Measurements from ENCODE around the gene ROR2. TPM values are rescaled to one million over a fixed set of nuclear protein-coding genes. Genes with fewer than 3 reads are reported as not detected.
"Not testable (repeated sequence)": the region's sequence is repeated elsewhere in the genome, so short reads cannot be mapped to it uniquely, and the experiment has no call there.

Gene ROR2
- total RNA-seq, 1 experiment from 2014 or later: 3.2 TPM

DNA sequence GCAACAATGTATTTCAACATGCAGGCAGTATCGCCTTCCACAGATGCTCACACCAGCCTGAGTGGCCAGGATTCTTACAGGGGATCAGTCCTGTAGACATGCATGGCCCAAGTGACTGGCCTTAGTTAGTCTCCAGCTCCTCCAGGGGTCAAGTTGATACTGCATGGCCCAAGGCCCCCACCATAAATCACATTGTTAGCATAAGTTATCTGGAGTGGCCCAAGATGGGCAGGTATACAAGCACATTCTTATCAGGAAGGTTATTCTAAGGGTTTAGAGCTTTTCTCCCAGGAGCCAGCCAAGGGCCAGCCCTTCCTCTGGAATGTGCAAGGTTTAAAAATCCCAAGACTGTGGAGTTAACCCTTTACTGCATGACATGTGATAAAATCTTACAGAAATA is 295.5 kb downstream of the ROR2 start:
- in situ Hi-C loops (cut with HindIII; ENCODE audit: low sequenced_read_pairs): no loop called here
- DNase-seq (ENCODE audit: low spot score): no peak

DNA sequence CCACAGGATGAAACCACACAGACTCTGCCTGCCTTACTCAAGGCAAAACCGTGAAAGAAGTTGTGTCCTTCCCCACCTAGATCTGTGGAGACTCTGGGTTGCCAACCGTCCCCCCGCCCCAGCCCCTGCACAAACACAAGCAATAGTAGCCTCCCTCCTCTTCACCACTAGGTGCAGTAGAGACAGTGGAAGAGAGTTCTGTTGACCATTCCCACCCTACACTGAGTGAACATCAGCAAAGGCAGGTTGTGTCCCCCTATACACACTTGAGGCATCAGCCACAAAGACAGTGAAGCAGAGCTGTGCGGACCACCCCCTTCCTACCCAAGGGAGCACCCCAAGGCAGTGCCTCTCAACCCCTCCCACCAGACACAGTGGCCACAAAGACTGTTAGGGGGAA is 302.7 kb downstream of the ROR2 start:
- no peak for DNase-seq (ENCODE audit: low spot score)
- in situ Hi-C loops (cut with HindIII; ENCODE audit: low sequenced_read_pairs): no loop called here

GRCh38 chr9:91646702-91647101 is 303.3 kb downstream of the ROR2 start:
- in situ Hi-C loops (cut with HindIII; ENCODE audit: low sequenced_read_pairs): no loop called here
- DNase-seq (ENCODE audit: low spot score): no peak

- no peak for DNase-seq (ENCODE audit: low spot score)
- in situ Hi-C loops (cut with HindIII; ENCODE audit: low sequenced_read_pairs): no loop called here
Observed at GRCh38 chr9:91644433-91644832, 305.6 kb downstream of the ROR2 start.

GRCh38 chr9:91643481-91644077 is 306.4 kb downstream of the ROR2 start:
- in situ Hi-C loops (cut with HindIII; ENCODE audit: low sequenced_read_pairs): no loop called here
- no peak for DNase-seq (ENCODE audit: low spot score)

- in situ Hi-C loops (cut with HindIII; ENCODE audit: low sequenced_read_pairs): no loop called here
- DNase-seq (ENCODE audit: low spot score): no peak
Observed at GRCh38 chr9:91642771-91643170, 307.3 kb downstream of the ROR2 start.

DNA sequence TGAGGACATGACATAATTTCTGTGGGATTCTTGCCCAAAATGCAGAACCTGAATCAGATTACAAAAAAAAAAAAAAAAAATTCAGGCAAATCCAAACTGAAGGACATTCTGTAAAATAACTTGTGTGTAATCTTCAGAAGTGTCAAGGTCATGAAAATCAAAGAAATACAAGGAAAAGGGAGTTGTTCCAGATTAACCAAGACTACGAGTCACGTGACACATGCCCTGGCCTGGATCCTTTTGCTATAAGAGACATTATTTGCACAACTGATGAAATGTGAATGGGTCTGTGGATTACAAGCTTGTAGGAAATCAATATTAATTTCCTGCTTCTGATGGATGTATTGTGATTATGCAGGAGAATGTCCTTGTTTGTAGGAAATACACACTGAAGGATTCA is 309.6 kb downstream of the ROR2 start:
- in situ Hi-C loops (cut with HindIII; ENCODE audit: low sequenced_read_pairs): no loop called here
- no peak for DNase-seq (ENCODE audit: low spot score)

GRCh38 chr9:91639054-91639453 is 311.0 kb downstream of the ROR2 start:
- DNase-seq (ENCODE audit: low spot score): no peak

DNA sequence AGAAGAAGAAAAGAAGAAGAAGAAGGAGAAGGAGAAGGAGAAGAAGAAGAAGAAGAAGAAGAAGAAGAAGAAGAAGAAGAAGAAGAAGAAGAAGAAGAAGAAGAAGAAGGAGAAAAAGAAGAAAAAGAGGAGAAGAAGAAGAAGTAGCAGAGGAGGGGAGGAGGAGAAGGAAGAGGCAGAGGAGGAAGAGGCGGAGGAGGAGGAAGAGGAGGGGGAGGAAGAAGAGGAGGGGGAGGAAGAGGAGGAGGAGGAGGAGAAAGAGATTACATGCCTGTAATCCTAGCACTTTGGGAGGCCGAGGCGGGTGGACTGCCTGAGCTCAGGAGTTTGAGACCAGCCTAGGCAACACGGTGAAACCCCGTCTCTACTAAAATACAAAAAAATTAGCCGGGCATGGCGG is 315.2 kb downstream of the ROR2 start:
- in situ Hi-C loops (cut with HindIII; ENCODE audit: low sequenced_read_pairs); DNase-seq (ENCODE audit: low spot score): not testable (repeated sequence)

More at GRCh38 chr9:91639054-91639453, 311.0 kb downstream of the ROR2 start:
- in situ Hi-C loops (cut with HindIII; ENCODE audit: low sequenced_read_pairs): no loop called here

GRCh38 chr9:91629718-91630117 is 320.3 kb downstream of the ROR2 start:
- in situ Hi-C loops (cut with HindIII; ENCODE audit: low sequenced_read_pairs): no loop called here

DNA sequence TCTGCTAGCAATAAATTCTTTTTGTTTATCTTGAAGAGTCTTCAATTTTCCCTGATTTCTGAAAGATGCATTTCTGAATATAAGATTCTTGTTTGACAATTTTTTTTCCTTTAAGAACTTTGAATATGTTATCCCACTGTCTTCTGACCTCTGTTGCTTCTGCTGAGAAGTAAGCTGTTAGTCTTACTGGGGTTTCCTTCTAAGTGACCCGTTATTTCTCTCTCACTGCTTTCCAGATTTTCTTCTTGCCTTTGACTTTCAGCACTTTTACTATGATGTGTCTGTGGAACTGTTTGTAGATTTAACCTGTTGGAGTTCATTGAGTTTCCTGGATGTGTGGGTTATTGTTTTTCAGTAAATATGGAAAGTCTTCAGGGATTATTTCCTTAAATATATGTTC is 321.1 kb downstream of the ROR2 start:
- DNase-seq (ENCODE audit: low spot score): no peak
- in situ Hi-C loops (cut with HindIII; ENCODE audit: low sequenced_read_pairs): no loop called here

More at GRCh38 chr9:91629718-91630117, 320.3 kb downstream of the ROR2 start:
- DNase-seq (ENCODE audit: low spot score): no peak

GRCh38 chr9:91625331-91625730 is 324.7 kb downstream of the ROR2 start:
- in situ Hi-C loops (cut with HindIII; ENCODE audit: low sequenced_read_pairs): no loop called here
- DNase-seq (ENCODE audit: low spot score): no peak

DNA sequence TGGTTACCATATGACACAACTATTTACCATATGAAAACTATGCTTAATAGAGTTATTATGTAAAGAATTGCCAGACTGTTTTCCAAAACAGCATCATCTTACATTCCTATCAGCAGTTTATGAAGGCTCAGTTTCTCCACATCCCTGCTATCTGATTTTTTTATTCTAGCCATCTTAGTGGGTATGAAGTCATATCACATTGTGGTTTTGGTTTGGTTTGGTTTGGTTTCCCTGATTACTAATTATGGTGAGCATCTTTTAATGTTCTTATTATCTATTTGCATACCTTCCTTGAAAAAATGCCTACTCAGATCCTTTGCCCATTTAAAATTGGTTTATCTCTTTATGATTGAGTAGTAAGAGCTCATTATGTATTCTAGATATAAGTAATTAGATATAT is 327.0 kb downstream of the ROR2 start:
- DNase-seq (ENCODE audit: low spot score): no peak

DNA sequence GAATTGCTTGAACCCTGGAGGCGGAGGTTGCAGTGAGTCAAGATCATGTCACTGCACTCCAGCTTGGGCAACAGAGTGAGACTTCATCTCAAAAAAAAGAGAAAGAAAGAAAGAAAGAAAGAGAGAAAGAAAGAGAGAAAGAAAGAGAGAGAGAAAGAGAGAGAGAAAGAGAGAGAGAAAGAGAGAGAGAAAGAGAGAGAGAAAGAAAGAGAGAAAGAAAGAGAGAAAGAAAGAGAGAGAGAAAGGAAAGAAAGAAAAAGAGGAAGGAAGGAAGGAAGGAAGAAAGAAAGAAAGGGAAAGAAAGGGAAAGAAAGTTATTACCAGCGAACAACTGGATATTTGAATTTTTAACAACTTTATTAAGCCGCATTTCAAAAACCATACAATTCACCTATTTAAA is 327.9 kb downstream of the ROR2 start:
- in situ Hi-C loops (cut with HindIII; ENCODE audit: low sequenced_read_pairs); DNase-seq (ENCODE audit: low spot score): not testable (repeated sequence)

More for the DNA sequence above, 327.0 kb downstream of the ROR2 start:
- in situ Hi-C loops (cut with HindIII; ENCODE audit: low sequenced_read_pairs): no loop called here

DNA sequence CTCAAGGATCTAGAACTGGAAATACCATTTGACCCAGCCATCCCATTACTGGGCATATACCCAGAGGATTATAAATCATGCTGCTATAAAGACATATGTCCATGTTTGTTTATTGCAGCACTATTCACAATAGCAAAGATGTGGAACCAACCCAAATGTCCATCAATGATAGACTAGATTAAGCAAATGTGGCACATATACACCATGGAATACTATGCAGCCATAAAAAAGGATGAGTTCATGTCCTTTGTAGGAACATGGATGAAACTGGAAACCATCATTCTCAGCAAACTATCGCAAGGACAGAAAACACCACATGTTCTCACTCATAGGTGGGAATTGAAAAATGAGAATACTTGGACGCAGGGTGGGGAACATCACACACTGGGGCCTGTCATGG is 336.0 kb downstream of the ROR2 start:
- in situ Hi-C loops (cut with HindIII; ENCODE audit: low sequenced_read_pairs); DNase-seq (ENCODE audit: low spot score): not testable (repeated sequence)

DNA sequence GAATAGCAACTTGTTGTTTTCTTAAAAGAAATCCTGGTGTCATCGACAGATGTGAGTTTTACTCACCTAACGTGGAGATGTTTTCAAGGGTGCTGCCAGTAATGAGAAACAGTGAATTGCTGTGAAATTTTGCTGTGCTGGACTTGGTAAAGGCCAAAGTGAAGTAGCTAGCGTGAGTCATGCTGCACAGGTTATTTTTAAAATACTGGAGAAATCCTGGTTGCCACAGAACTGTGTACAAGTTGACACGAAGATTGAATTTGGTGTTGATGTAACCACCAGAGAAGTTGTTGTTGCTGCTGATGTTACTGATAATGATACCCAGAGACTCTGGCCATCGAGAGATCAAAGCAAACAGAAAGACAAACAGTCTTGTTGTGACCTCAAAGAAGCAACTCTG is 338.4 kb downstream of the ROR2 start:
- in situ Hi-C loops (cut with HindIII; ENCODE audit: low sequenced_read_pairs): no loop called here

GRCh38 chr9:91606255-91606995 is 343.6 kb downstream of the ROR2 start:
- DNase-seq (ENCODE audit: low spot score): no peak
- in situ Hi-C loops (cut with HindIII; ENCODE audit: low sequenced_read_pairs): no loop called here

More for the DNA sequence above, 338.4 kb downstream of the ROR2 start:
- DNase-seq (ENCODE audit: low spot score): no peak

- in situ Hi-C loops (cut with HindIII; ENCODE audit: low sequenced_read_pairs): no loop called here
- DNase-seq (ENCODE audit: low spot score): no peak
Observed at GRCh38 chr9:91604451-91605179, 345.4 kb downstream of the ROR2 start.

DNA sequence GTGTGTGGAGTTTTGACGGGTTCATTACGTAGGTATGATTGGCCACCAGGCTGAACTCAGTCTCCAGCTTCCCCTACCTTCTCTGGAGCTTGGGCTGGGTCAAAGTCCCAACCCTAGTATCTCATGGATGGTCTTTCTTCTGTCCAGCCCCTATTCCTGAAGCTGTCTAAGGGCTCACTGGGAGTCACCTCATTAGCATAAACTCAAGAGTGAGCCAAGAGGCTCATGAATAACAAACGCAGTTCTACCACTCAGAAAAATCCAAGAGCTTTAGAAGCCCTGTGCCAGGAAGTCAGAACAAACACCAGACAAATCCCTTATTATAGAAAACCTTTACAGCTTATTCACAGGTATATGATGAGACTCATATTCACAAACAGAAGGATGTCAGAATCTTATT is 346.1 kb downstream of the ROR2 start:
- in situ Hi-C loops (cut with HindIII; ENCODE audit: low sequenced_read_pairs): no loop called here
- no peak for DNase-seq (ENCODE audit: low spot score)

DNA sequence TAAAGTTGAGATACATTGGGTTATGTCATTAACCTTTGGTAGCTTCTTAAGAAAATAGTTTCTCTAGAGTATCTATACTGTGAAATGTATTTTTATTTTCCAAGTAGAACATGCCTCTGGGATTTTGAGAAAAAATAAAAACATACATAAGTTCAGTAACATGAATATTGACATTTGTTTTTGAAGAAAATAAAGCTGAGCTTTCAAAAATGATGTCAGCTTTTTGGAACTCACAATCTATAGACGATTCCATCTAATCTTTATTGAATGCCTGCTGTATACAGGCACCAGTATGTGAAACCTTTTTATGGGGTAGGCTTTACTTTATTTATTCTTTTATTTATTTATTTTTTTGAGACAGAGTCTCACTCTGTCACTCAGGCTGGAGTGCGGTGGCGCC is 350.5 kb downstream of the ROR2 start:
- in situ Hi-C loops (cut with HindIII; ENCODE audit: low sequenced_read_pairs): no loop called here
- DNase-seq (ENCODE audit: low spot score): no peak
